ENCODE results near the gene SPATA25.

The SPATA25 gene

GRCh38 chr20:45866454-45866853, 21.0 kb downstream of the SPATA25 start:
- no peak for DNase-seq (ENCODE audit: low read depth in 2 of 2)

GRCh38 chr20:45863543-45864470, 23.6 kb downstream of the SPATA25 start:
- DNase-seq (ENCODE audit: low read depth in 2 of 2), result no peak

GRCh38 chr20:45861221-45862075, 26.0 kb downstream of the SPATA25 start:
- DNase-seq (ENCODE audit: low read depth in 2 of 2), result no peak

GRCh38 chr20:45860560-45861220, 26.7 kb downstream of the SPATA25 start:
- DNase-seq (ENCODE audit: low read depth in 2 of 2), result no peak

- no peak for DNase-seq (ENCODE audit: low read depth in 2 of 2)
These were observed 27.5 kb downstream of the SPATA25 start for GRCh38 chr20:45859916-45860315.

- DNase-seq (ENCODE audit: low read depth in 2 of 2), result no peak
These were observed 29.6 kb downstream of the SPATA25 start for GRCh38 chr20:45857882-45858216.

GRCh38 chr20:45857114-45857881, 30.1 kb downstream of the SPATA25 start, which contains the start of the genes ACOT8 and ZSWIM3:
ACOT8 (minus strand) TSS chr20:45857392; CDS start chr20:45857315, 77 bp downstream.
ZSWIM3 (plus strand) TSS chr20:45857614; CDS start chr20:45857826, 212 bp downstream.
- DNase-seq (ENCODE audit: low read depth in 2 of 2), result peak; percentile 74 to 79

GRCh38 chr20:45853484-45853883, 33.9 kb downstream of the SPATA25 start:
- DNase-seq (ENCODE audit: low read depth in 2 of 2), result no peak

- no peak for DNase-seq (ENCODE audit: low read depth in 2 of 2)
These were observed 35.1 kb downstream of the SPATA25 start for GRCh38 chr20:45852326-45852725.

- DNase-seq (ENCODE audit: low read depth in 2 of 2), result no peak
These were observed 35.9 kb downstream of the SPATA25 start for GRCh38 chr20:45851501-45851900.

GRCh38 chr20:45850926-45851325, 36.5 kb downstream of the SPATA25 start:
- no peak for DNase-seq (ENCODE audit: low read depth in 2 of 2)

- no peak for DNase-seq (ENCODE audit: low read depth in 2 of 2)
These were observed 37.2 kb downstream of the SPATA25 start for GRCh38 chr20:45850238-45850637.

- DNase-seq (ENCODE audit: low read depth in 2 of 2), result no peak
These were observed 38.3 kb downstream of the SPATA25 start for GRCh38 chr20:45848969-45849582.

- no peak for DNase-seq (ENCODE audit: low read depth in 2 of 2)
These were observed 39.0 kb downstream of the SPATA25 start for GRCh38 chr20:45848421-45848820.

- DNase-seq (ENCODE audit: low read depth in 2 of 2), result no peak
These were observed 42.0 kb downstream of the SPATA25 start for GRCh38 chr20:45845452-45845851.

- no peak for DNase-seq (ENCODE audit: low read depth in 2 of 2)
These were observed 43.9 kb downstream of the SPATA25 start for GRCh38 chr20:45843506-45843905.

GRCh38 chr20:45842169-45842812, 45.1 kb downstream of the SPATA25 start:
- no peak for DNase-seq (ENCODE audit: low read depth in 2 of 2)

- DNase-seq (ENCODE audit: low read depth in 2 of 2), result no peak
These were observed 45.9 kb downstream of the SPATA25 start for GRCh38 chr20:45841407-45842129.

GRCh38 chr20:45840700-45841198, 46.7 kb downstream of the SPATA25 start:
- DNase-seq (ENCODE audit: low read depth in 2 of 2), result no peak

All from stimulated activated CD8-positive, alpha-beta memory T cell treated with anti-CD3 and anti-CD28 coated beads, Interleukin-7, amount 100 ng/mL, for 1 hour (primary cell).